ENCODE measurements around the gene TRAF3IP1.

DNA sequence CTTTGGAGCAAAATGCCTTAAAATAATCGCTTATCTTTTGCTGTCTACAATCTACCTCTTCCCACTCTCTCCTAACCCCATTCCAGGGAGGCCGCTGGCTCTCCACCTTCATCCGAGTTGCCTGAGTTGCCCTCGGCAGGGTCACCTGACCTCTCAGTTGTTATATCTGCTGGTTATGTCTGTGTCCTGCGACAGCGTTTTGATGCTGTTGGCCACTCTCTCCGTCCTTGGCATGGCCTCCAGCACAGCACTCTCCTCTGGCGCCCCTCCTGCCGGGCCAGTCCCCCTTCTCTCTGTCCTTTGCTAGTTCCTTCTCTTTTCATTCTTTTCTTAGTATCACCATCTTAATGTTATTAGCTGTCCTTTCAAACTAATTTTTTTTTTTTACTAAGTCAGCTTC lies 41.6 kb downstream of the TRAF3IP1 start:
- TF ChIP-seq, protein P1, sequence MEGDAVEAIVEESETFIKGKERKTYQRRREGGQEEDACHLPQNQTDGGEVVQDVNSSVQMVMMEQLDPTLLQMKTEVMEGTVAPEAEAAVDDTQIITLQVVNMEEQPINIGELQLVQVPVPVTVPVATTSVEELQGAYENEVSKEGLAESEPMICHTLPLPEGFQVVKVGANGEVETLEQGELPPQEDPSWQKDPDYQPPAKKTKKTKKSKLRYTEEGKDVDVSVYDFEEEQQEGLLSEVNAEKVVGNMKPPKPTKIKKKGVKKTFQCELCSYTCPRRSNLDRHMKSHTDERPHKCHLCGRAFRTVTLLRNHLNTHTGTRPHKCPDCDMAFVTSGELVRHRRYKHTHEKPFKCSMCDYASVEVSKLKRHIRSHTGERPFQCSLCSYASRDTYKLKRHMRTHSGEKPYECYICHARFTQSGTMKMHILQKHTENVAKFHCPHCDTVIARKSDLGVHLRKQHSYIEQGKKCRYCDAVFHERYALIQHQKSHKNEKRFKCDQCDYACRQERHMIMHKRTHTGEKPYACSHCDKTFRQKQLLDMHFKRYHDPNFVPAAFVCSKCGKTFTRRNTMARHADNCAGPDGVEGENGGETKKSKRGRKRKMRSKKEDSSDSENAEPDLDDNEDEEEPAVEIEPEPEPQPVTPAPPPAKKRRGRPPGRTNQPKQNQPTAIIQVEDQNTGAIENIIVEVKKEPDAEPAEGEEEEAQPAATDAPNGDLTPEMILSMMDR (IDR thresholded peaks at IDR 0.05; ENCODE audit: low read depth, low read length), result no peak
- no peak for TF ChIP-seq EZH2phosphoT487 (IDR thresholded peaks at IDR 0.05; ENCODE audit: low read depth)

Data from OCI-LY3 (cell line).